ENCODE results near the gene MLX.

- TF ChIP-seq GATA2 (IDR thresholded peaks at IDR 0.05; ENCODE audit: low read depth, low read length) (no peak), GATA3 (IDR thresholded peaks at IDR 0.05; ENCODE audit: low read depth, low read length) (no peak)
Measured at GRCh38 chr17:42607769-42608168, 40.9 kb downstream of the MLX start.
